ENCODE measurements around the gene SFT2D1.
"Not testable (repeated sequence)": the region's sequence is repeated elsewhere in the genome, so short reads cannot be mapped to it uniquely, and the experiment has no call there.

The SFT2D1 gene

DNA sequence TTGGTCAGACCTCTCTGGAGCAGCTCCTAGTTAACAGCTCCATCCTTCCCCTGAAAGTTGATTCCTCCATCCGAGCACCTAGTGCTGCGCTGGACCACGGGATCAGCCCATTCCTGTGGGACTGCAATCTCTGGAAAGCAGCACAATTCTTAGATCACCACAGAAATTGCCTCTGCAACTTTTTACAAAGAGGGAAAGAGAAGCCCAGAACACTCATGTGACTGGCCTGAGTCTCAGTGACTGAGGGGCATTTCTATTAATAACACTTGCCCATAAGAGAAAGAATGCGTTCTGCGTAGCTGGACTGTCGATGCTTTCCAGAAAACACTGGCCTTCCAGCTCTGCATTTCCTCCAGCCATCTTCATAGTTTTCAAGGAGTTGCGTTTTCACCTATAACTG lies 22.1 kb upstream of the SFT2D1 start:
- WGBS (ENCODE audit: extremely low coverage, insufficient coverage, insufficient read length), result no CpG with 5 or more reads among the region's 7 CpGs
- Histone ChIP-seq H4K8ac (ENCODE audit: low read depth, low read length) (no peak overlapping the region), H3K4me2 (ENCODE audit: low read length) (no peak overlapping the region), H3K14ac (ENCODE audit: low read length) (no peak overlapping the region), H2BK120ac (ENCODE audit: insufficient read depth, low read length, poor library complexity) (no peak overlapping the region), H3K36me3 (ENCODE audit: control insufficient read depth in 1 of 2, insufficient read depth in 2 of 2, low read length in 2 of 2) (peaks cover 0 to 4% of the 10 kb centered on the region in 2 experiments), H3K4ac (ENCODE audit: low read depth, low read length) (no peak overlapping the region), H2BK12ac (ENCODE audit: low read length) (no peak overlapping the region), H3K18ac (ENCODE audit: low read length) (no peak overlapping the region), H3K27me3 (ENCODE audit: insufficient read depth, low read length) (no peaks in the 10 kb centered on the region), H3K79me1 (ENCODE audit: low read length) (no peaks in the 10 kb centered on the region), H3K27ac (ENCODE audit: low read depth, low read length) (no peak overlapping the region), H3K23ac (ENCODE audit: low read length) (no peak overlapping the region), H3K4me1 (ENCODE audit: control insufficient read depth in 1 of 2, insufficient read depth in 2 of 2, low read length in 2 of 2) (peaks cover 2 to 4% of the 10 kb centered on the region in 2 experiments), H3K9ac (ENCODE audit: low read length) (no peak overlapping the region), H3K4me3 (ENCODE audit: low read depth, low read length) (no peak overlapping the region), H3K9me3 (ENCODE audit: insufficient read depth, low read depth, low read length) (peaks cover 1% of the 10 kb centered on the region), H2AFZ (ENCODE audit: insufficient read depth, low read length, poor library complexity) (no peak overlapping the region), H3K79me2 (ENCODE audit: control insufficient read depth, insufficient read depth, low read length, poor library complexity) (no peaks in the 10 kb centered on the region), H4K91ac (ENCODE audit: low read depth, low read length) (no peak overlapping the region), H2AK5ac (ENCODE audit: low read length) (no peak overlapping the region), H2BK5ac (ENCODE audit: low read depth, low read length, poor library complexity) (no peak overlapping the region), H4K12ac (ENCODE audit: low read depth, low read length) (no peak overlapping the region)
- DNase-seq, result no peak

DNA sequence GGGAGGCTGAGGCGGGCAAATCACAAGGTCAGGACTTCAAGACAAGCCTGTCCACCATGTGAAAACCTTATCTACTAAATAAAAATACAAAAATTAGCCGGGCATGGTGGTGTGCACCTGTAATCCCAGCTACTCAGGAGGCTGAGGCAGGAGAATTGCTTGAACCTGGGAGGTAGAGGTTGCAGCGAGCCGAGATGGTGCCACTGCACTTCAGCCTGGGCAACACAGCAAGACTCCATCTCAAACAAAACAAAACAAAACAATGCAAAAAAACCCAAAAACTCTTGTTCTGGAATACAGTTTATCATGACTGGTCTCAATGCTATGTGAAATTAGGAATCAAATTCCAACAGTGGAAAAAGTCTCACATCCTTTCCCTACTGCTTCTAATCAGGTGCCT lies 20.1 kb upstream of the SFT2D1 start:
- not testable (repeated sequence) for H3K23ac ChIP-seq (ENCODE audit: low read length); H4K91ac ChIP-seq (ENCODE audit: low read depth, low read length); H3K4ac ChIP-seq (ENCODE audit: low read depth, low read length); H4K8ac ChIP-seq (ENCODE audit: low read depth, low read length); H3K9me3 ChIP-seq (ENCODE audit: insufficient read depth, low read depth, low read length); H2BK5ac ChIP-seq (ENCODE audit: low read depth, low read length, poor library complexity); H3K4me2 ChIP-seq (ENCODE audit: low read length); H3K79me1 ChIP-seq (ENCODE audit: low read length); H3K79me2 ChIP-seq (ENCODE audit: control insufficient read depth, insufficient read depth, low read length, poor library complexity); H3K14ac ChIP-seq (ENCODE audit: low read length); H2AFZ ChIP-seq (ENCODE audit: insufficient read depth, low read length, poor library complexity); H3K9ac ChIP-seq (ENCODE audit: low read length); H2AK5ac ChIP-seq (ENCODE audit: low read length); H3K4me1 ChIP-seq (ENCODE audit: control insufficient read depth in 1 of 2, insufficient read depth in 2 of 2, low read length in 2 of 2); H3K4me3 ChIP-seq (ENCODE audit: low read depth, low read length); H3K36me3 ChIP-seq (ENCODE audit: control insufficient read depth in 1 of 2, insufficient read depth in 2 of 2, low read length in 2 of 2); H4K12ac ChIP-seq (ENCODE audit: low read depth, low read length); H3K18ac ChIP-seq (ENCODE audit: low read length); DNase-seq; H2BK120ac ChIP-seq (ENCODE audit: insufficient read depth, low read length, poor library complexity); H3K27me3 ChIP-seq (ENCODE audit: insufficient read depth, low read length); H2BK12ac ChIP-seq (ENCODE audit: low read length); H3K27ac ChIP-seq (ENCODE audit: low read depth, low read length)
- no CpG with 5 or more reads among the region's 4 CpGs for WGBS (ENCODE audit: extremely low coverage, insufficient coverage, insufficient read length)

DNA sequence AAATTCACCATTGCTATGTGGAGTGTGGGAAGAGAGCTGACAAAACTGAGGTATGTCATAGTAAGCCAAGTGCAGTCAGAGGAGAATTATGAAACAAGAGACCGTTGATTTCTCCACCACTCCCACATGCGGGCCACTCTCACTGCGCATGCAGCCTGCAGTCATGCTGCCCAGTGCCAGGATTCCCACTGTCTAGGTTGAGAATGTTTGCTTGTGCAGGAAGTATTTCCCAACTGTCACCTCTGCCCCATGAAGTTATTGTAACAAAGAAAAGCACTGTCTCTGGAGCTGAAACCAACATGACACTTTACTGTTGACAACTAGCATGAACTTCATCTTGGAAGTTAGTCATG lies 18.7 kb upstream of the SFT2D1 start:
- Histone ChIP-seq H2AFZ (ENCODE audit: insufficient read depth, low read length, poor library complexity) (no peak overlapping the region), H3K27ac (ENCODE audit: low read depth, low read length) (no peak overlapping the region), H3K18ac (ENCODE audit: low read length) (no peak overlapping the region), H3K9ac (ENCODE audit: low read length) (no peak overlapping the region), H2BK5ac (ENCODE audit: low read depth, low read length, poor library complexity) (no peak overlapping the region), H3K79me2 (ENCODE audit: control insufficient read depth, insufficient read depth, low read length, poor library complexity) (no peaks in the 10 kb centered on the region), H4K8ac (ENCODE audit: low read depth, low read length) (no peak overlapping the region), H3K4me3 (ENCODE audit: low read depth, low read length) (no peak overlapping the region), H3K4me1 (ENCODE audit: control insufficient read depth in 1 of 2, insufficient read depth in 2 of 2, low read length in 2 of 2) (peaks cover 2 to 4% of the 10 kb centered on the region in 2 experiments), H3K9me3 (ENCODE audit: insufficient read depth, low read depth, low read length) (peaks cover 1% of the 10 kb centered on the region), H4K12ac (ENCODE audit: low read depth, low read length) (no peak overlapping the region), H2AK5ac (ENCODE audit: low read length) (no peak overlapping the region), H3K23ac (ENCODE audit: low read length) (no peak overlapping the region), H2BK12ac (ENCODE audit: low read length) (no peak overlapping the region), H4K91ac (ENCODE audit: low read depth, low read length) (no peak overlapping the region), H3K79me1 (ENCODE audit: low read length) (no peaks in the 10 kb centered on the region), H3K4me2 (ENCODE audit: low read length) (no peak overlapping the region), H3K27me3 (ENCODE audit: insufficient read depth, low read length) (no peaks in the 10 kb centered on the region), H3K4ac (ENCODE audit: low read depth, low read length) (no peak overlapping the region), H2BK120ac (ENCODE audit: insufficient read depth, low read length, poor library complexity) (no peak overlapping the region), H3K36me3 (ENCODE audit: control insufficient read depth in 1 of 2, insufficient read depth in 2 of 2, low read length in 2 of 2) (peaks cover 0 to 4% of the 10 kb centered on the region in 2 experiments), H3K14ac (ENCODE audit: low read length) (no peak overlapping the region)
- WGBS (ENCODE audit: extremely low coverage, insufficient coverage, insufficient read length), result no CpG with 5 or more reads among the region's 3 CpGs
- peak; percentile 99 for DNase-seq

DNA sequence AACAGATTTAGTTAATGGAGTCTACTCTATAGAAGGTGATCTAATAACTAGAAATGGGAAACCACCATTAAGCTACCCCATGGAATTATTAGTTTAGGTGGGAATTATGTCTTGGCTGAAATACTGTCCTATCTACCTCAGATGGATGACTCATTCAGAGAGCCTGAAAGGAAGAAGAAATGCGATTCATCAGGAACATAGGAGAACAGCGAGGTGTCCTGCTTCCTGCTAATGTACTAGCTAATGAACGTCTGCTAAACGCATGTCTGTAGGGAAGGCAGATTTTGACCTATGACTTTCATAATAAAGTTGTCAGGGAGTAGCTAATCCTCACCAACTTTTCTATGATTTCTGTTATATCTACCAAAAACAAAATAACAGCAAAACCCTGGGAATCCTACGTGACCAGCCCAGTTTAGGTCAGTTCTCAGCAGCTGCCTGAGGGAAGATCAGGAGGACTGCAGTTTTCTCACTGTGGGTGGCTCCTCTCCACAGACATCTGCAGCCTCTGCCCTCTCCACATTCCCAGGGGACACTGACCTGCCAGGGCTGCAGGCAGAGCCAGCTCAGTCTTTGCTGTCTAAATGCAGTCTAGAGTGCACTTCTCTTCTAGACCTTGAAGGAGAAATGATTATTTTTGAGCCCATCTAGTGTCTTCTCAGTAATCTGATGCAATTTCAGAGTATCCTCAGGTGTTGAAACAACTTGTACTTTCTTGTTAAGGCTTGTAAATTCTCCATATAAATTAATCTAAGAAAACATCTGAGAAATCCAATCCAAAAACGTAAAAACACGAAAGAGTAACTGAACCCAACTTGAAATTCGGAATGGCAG lies 18.1 kb upstream of the SFT2D1 start:
- no CpG with 5 or more reads among the region's 8 CpGs for WGBS (ENCODE audit: extremely low coverage, insufficient coverage, insufficient read length)

More for the DNA sequence above, 18.1 kb upstream of the SFT2D1 start:
- Histone ChIP-seq H4K8ac (ENCODE audit: low read depth, low read length) (no peak overlapping the region), H2AK5ac (ENCODE audit: low read length) (no peak overlapping the region), H3K14ac (ENCODE audit: low read length) (no peak overlapping the region), H2BK120ac (ENCODE audit: insufficient read depth, low read length, poor library complexity) (peak overlapping the region; percentile 28), H3K79me1 (ENCODE audit: low read length) (no peaks in the 10 kb centered on the region), H3K9ac (ENCODE audit: low read length) (no peak overlapping the region), H3K9me3 (ENCODE audit: insufficient read depth, low read depth, low read length) (peaks cover 3% of the 10 kb centered on the region), H2BK12ac (ENCODE audit: low read length) (no peak overlapping the region), H3K18ac (ENCODE audit: low read length) (no peak overlapping the region), H3K23ac (ENCODE audit: low read length) (no peak overlapping the region), H4K12ac (ENCODE audit: low read depth, low read length) (no peak overlapping the region), H3K4me3 (ENCODE audit: low read depth, low read length) (no peak overlapping the region), H3K4me2 (ENCODE audit: low read length) (no peak overlapping the region), H3K4ac (ENCODE audit: low read depth, low read length) (no peak overlapping the region), H3K27me3 (ENCODE audit: insufficient read depth, low read length) (no peaks in the 10 kb centered on the region), H4K91ac (ENCODE audit: low read depth, low read length) (no peak overlapping the region), H2BK5ac (ENCODE audit: low read depth, low read length, poor library complexity) (no peak overlapping the region), H3K4me1 (ENCODE audit: control insufficient read depth in 1 of 2, insufficient read depth in 2 of 2, low read length in 2 of 2) (peaks cover 2 to 4% of the 10 kb centered on the region in 2 experiments), H3K36me3 (ENCODE audit: control insufficient read depth in 1 of 2, insufficient read depth in 2 of 2, low read length in 2 of 2) (peaks cover 0 to 4% of the 10 kb centered on the region in 2 experiments), H3K27ac (ENCODE audit: low read depth, low read length) (peak overlapping the region; percentile 29), H2AFZ (ENCODE audit: insufficient read depth, low read length, poor library complexity) (peak overlapping the region; percentile 18), H3K79me2 (ENCODE audit: control insufficient read depth, insufficient read depth, low read length, poor library complexity) (no peaks in the 10 kb centered on the region)
- DNase-seq, result peak; percentile 45 to 72
